SK-N-DZ (cell line): ENCODE data around the gene ZNF790. TPM values are rescaled to one million over a fixed set of nuclear protein-coding genes. Genes with fewer than 3 reads are reported as not detected.
A peak's percentile ranks its signal among the peaks of the same experiment; 100 is the strongest.

Experiments used
- DNase-seq: peaks from one replicate; pipeline ENCODE4 v3.0.0-alpha.2; 2015; ENCODE audit warnings: low spot score
- polyA plus RNA-seq, 2 experiments: library from polyadenylated mRNA; depleted of rRNA; stranded (reverse); fragments of >200 nt; gene quantifications; 2 replicates each; pipeline ENCODE4 v1.2.3, GENCODE V29; 2014

The ZNF790 gene
- polyA plus RNA-seq (2014; cell fraction: cytosol; rRNA removed) = 2.3 and 6.4 TPM in 2 replicates
- 2.7 and 3.3 TPM in 2 replicates for polyA plus RNA-seq (2014; cell fraction: nucleus; rRNA removed)

GRCh38 chr19:36837906-36838783 is at the start of gene ZNF790:
Gene ZNF790, minus strand, starts transcription at chr19:36838387. Its CDS starts 12,768 bp downstream, at chr19:36825619.
- DNase-seq = peak; percentile 92

DNA sequence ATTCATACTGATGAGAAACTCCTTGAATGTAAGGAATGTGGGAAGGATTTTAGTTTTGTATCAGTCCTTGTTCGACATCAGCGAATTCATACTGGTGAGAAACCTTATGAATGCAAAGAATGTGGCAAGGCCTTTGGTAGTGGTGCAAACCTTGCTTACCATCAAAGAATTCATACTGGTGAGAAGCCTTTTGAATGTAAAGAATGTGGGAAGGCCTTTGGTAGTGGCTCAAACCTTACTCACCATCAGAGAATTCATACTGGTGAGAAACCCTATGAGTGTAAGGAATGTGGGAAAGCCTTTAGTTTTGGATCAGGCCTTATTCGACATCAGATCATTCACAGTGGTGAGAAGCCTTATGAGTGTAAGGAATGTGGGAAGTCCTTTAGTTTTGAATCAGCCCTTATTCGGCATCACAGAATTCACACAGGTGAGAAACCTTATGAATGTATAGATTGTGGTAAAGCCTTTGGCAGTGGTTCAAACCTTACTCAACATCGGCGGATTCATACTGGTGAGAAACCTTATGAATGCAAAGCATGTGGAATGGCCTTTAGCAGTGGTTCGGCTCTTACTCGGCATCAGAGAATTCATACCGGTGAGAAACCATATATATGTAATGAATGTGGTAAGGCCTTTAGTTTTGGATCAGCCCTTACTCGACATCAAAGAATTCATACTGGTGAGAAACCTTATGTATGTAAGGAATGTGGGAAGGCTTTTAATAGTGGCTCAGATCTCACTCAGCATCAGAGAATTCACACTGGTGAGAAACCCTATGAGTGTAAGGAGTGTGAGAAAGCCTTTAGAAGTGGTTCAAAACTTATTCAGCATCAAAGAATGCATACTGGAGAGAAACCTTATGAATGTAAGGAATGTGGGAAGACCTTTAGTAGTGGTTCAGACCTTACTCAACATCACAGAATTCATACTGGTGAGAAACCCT is 39.1 kb upstream of the ZNF790 start:
- DNase-seq = no peak

DNA sequence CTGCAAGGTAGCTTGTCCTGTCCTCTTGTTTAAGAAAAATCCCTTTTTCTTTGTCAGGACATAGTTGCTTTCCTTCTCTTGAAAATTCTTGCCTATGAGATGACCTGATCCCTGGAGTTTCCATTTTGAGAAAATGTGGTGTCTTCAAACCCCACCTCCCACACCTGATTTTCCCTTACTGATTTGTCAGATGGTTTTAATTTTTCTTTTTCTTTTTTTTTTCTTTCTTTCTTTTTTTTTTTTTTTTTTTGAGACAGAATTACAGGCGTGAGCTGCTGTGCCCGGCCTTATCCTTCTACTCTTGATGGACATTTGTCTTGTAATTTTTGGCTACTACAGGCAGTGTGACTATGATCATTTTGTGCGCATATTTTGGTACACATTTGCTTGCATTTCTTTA is 13.7 kb upstream of the ZNF790 start:
- no peak for DNase-seq

DNA sequence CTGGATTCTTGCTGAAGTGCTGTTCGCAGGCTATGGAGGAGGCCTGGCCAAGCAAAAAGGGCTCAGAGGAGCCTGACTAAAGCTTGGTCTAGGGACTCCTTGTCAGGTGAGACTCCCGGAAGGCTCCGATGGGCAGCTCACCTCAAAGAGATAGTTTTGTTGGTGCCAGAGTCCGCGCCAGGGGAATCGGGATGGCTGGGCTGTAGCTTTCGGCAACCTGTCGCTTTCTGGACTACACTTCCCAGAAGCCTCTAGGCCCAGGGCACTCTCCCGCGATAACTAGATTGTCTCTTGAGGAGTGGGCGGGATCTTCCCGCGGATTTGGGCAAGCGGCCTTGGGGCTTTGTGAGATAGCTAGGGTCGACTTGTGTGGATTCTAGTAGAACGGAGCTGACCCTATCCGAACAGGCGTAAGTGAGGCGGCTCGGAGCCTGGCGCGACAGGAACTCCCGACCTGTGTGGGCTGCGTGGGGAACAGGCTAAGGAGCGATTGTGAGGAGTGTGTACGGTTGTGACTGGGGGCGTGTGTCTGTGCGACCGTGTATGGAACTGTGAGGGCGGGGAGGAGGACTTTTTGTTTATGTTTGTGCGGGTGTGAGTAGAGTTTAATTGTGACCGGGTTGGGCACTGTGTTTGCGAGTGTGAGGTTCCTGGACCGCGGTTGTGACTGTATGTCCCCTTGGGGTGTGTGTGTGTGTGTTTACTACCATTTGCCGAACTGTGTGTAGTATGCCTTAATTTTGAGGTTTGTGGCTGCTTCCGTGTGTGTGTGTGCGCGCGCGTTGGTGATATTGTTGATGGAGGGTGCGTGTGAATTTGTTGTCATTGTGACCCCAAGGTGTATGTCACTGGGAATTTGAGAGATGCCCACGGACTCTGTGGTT is 12.6 kb upstream of the ZNF790 start, which contains the start of gene ZNF345:
Gene ZNF345 (plus strand): TSS at position 318 of the 884 bp plus-strand sequence. CDS start 25,955 bp downstream, outside the sequence.
- peak; percentile 95 for DNase-seq

- DNase-seq = peak; percentile 89
Observed at GRCh38 chr19:36849701-36850558, 11.7 kb upstream of the ZNF790 start.

DNA sequence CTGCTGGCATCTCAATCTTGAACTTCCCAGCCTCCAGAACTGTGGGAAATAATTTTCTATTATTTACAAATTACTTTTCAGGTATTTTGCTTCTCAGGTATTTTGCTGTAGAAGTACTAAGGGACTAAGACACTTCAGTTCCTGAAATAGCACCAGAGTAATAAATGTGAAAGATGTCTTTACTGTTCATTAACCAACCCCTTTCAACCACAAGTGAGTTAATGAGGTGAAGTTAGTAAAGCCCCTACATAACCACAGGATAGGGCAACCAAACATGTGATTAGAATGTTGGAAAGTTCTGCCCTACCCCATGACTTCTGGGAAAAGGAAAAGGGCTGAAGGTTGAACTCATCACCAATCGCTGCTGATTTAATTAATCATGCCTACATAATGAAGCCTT is 9.8 kb upstream of the ZNF790 start:
- no peak for DNase-seq

DNA sequence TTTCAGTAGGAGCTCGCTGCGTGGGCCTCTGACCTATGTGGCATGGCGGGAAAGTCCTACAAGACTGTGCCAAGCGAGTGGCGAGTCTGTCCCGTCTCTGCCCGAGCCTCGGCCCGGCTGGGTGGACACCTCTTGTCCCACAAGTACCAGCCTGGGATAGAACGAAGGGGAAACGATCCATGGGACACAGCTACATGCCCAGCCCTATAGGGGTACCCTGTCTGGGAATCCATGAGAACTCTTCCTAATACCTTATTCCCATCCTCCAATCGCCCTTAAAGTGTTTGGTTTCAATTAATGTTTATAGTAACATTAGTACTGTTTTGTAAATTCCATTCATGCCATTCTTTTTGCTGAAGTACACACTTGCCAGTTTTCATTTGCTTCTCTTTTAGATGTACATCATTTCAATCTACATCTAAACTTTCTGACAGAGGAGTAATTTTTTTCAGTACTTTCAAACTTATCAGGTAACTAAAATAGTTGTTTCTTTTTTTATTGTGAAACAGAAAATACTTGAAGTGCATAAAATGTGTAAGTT is 667 bp upstream of the ZNF790 start:
- DNase-seq = no peak

GRCh38 chr19:36837176-36837905 is 846 bp downstream of the ZNF790 start:
- DNase-seq = peak; percentile 8

DNA sequence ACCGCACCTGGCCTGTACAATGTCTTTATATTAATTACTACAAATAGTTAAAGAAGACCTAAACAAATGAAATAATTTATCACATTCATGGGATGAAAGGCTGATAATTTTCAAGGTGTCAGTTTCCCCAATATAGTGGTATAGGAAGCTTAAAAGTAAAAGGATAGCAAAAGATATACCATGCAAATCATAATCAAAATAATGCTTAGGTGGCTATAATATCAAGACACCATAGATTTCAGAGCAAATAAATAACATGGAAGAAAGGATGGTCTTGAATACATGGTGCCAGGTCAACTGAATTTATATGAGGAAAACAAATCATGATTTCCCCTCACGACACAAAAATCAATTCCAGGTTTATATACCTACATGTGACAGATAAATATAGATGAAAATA is 4.8 kb downstream of the ZNF790 start:
- DNase-seq = no peak

DNA sequence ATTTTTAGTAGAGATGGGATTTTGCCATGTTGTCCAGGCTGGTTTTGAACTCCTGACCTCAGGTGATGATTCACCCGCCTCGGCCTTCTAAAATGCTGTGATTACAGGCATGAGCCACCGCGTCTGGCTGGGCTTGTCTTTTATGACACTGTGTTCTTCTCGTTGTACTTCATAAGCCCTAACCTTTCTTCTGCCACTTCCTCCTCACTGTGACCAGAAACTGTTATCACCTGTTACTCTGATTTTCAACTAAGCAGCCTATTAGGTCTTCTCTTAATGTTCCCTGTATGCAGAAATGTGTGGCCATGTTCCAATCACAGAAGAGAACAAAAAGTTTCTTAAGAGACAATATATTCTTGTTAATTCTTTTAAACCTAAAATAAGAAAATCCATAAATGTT is 16.4 kb downstream of the ZNF790 start:
- no peak for DNase-seq

DNA sequence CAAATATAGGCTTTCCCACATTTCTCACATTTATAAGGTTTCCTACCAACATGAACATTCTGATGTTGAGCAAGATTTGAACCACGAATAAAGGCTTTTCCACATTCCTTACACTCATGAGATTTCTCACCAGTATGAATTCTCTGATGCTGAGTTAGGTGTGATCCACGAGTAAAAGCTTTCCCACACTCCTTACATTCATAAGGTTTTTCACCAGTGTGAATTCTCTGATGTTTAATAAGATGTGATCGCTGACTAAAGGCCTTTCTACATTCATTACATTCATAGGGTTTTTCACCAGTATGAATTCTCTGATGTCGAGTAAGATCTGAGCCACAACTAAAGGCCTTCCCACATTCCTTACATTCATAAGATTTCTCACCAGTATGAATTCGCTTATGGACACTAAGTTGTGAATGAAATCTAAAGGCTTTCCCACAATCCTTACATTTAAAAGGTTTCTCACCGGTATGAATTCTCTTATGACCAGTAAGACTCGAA is 19.0 kb downstream of the ZNF790 start:
- no peak for DNase-seq

DNA sequence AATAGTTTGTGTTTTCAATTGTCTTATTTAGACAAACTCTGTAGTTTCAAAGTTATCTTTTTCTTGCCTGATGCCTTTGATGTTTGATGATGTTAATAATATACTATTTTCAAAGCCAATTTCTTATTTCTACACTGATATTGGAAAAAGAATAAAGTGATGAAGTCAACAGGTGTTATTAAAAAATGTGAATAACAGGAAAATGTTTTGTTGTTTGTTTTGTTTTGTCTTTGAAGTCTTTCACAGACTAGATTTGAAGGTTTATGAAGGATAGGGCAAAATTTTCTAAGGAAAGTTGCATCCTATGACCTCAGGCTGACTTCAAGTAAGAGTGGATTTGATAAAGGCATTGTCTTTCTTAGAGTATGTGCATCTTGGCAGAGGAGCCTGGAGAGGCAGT is 31.2 kb downstream of the ZNF790 start:
- DNase-seq = no peak

DNA sequence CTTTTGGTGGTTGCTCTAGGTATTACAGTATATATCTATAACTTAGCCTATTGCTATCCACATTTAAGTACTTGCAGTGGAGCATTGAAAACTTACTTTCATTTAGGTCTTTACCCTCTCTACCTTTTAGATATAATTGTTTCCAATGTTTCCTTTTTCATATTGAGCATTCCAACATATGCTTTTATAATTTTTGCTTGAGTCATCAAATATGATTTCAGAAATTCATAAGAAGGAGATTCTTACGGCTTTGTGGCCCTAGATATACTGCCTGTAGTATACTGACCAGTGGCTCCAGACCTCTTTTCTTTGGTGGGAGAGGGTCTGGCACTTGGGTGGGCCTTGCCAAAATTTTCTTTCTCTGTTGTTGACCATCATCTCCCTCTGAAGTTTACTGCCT is 32.8 kb downstream of the ZNF790 start:
- no peak for DNase-seq

- DNase-seq = no peak
Observed at GRCh38 chr19:36797786-36798108, 40.4 kb downstream of the ZNF790 start.

- DNase-seq = no peak
Observed at GRCh38 chr19:36796714-36796992, 41.5 kb downstream of the ZNF790 start.

DNA sequence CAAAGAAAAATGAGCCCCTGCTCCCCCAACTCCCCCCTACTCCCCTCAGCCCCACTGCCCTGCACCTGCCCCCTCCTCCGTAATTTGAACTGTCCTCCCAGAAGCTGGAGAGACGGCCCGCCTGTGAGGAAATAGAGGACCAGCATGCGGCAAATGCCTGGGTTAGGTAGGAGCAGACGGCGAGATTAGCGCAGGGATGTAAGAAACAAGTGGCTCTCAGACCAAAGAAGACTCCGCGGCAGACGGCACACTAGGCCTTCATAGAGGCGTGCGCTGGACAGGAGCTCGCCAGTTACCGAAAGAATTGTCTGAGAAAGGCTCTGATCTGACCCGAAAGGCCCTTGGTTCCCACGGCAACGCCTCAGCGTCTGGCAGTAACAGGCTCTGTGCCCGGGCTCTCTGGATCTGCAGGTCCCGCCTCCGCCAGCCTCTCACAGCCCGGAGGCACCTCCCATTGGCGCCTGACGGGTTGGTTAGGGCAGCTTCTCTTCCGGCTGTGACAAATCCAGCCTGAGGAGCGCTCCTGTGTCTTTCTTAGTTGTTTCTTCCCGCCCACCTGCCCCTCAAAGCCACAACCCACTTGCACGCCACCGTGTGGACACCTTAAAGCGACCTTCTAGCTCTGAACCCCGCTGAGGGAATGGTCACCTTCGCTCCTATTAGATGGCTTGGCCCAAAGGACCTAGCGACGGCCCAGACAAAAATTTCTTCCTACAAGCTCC is 46.6 kb downstream of the ZNF790 start:
- DNase-seq = peak; percentile 84

DNA sequence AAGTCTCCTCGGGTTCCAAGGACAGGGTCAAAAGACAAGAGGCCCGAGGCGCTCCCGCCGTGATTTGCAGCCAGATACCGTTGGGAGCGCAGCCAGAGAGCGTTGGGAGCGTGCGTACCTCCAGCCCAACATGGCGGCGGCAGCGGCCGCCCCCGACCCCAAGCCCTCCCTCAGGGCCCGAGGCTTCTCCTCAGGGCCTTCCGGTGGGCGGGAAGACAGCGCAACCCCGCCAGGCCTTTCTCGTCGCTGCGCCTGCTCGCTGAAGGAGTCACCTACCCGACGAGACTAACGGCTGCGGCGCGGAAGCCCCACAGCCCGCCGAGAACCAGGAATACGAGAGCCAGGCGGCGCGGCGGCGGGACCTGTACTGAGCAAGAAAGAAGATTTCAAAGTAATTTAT is 62.4 kb downstream of the ZNF790 start:
- DNase-seq = no peak

GRCh38 chr19:36773223-36773579 is 65.0 kb downstream of the ZNF790 start:
- no peak for DNase-seq
